Embryonic facial prominence (tissue), 1 donor: ENCODE results near the gene GHRHR.

ENCODE experiments used
- DNase-seq: peaks from one replicate; pipeline ENCODE4 v3.0.0-alpha.2; 2016; ENCODE audit errors: extremely low spot score

GHRHR gene

GRCh38 chr7:30963842-30964241, at the start of gene GHRHR:
TSS of gene GHRHR (plus strand) at chr7:30963953. CDS start at chr7:30964069, 116 bp downstream.
- DNase-seq: no peak

- no peak for DNase-seq
Observed at GRCh38 chr7:30914596-30914995, 49.2 kb upstream of the GHRHR start.

GRCh38 chr7:30915005-30915601, 48.6 kb upstream of the GHRHR start:
- no peak for DNase-seq

GRCh38 chr7:30915751-30916150, 48.0 kb upstream of the GHRHR start:
- DNase-seq: peak; percentile 18

GRCh38 chr7:30916255-30916654, 47.5 kb upstream of the GHRHR start:
- no peak for DNase-seq

- DNase-seq: no peak
Observed at GRCh38 chr7:30916767-30917166, 47.0 kb upstream of the GHRHR start.

- DNase-seq: no peak
Observed at GRCh38 chr7:30917216-30917893, 46.4 kb upstream of the GHRHR start.

GRCh38 chr7:30918676-30919075, 45.1 kb upstream of the GHRHR start:
- no peak for DNase-seq

GRCh38 chr7:30920021-30920583, 43.7 kb upstream of the GHRHR start:
- no peak for DNase-seq

- DNase-seq: no peak
Observed at GRCh38 chr7:30920584-30921539, 42.9 kb upstream of the GHRHR start.

- DNase-seq: no peak
Observed at GRCh38 chr7:30921540-30922401, 42.0 kb upstream of the GHRHR start.

- no peak for DNase-seq
Observed at GRCh38 chr7:30922596-30922995, 41.2 kb upstream of the GHRHR start.

GRCh38 chr7:30923009-30923773, 40.6 kb upstream of the GHRHR start:
- no peak for DNase-seq

GRCh38 chr7:30923774-30924413, 39.9 kb upstream of the GHRHR start:
- DNase-seq: no peak

GRCh38 chr7:30924624-30925023, 39.1 kb upstream of the GHRHR start:
- DNase-seq: no peak

GRCh38 chr7:30925117-30925516, 38.6 kb upstream of the GHRHR start:
- no peak for DNase-seq

GRCh38 chr7:30925913-30926312, 37.8 kb upstream of the GHRHR start:
- DNase-seq: no peak

GRCh38 chr7:30926313-30926712, 37.4 kb upstream of the GHRHR start:
- DNase-seq: no peak

GRCh38 chr7:30927040-30927439, 36.7 kb upstream of the GHRHR start:
- no peak for DNase-seq

GRCh38 chr7:30927559-30927958, 36.2 kb upstream of the GHRHR start:
- no peak for DNase-seq
